ENCODE measurements around the gene TLR1.
A peak's percentile ranks its signal among the peaks of the same experiment; 100 is the strongest.
"Not testable (repeated sequence)": the region's sequence is repeated elsewhere in the genome, so short reads cannot be mapped to it uniquely, and the experiment has no call there.

TLR1 gene

GRCh38 chr4:38775326-38775725, 29.3 kb downstream of the TLR1 start:
- no peak for DNase-seq (ENCODE audit: low read depth)

- DNase-seq (ENCODE audit: low read depth): peak; percentile 51
These were observed 30.2 kb downstream of the TLR1 start for GRCh38 chr4:38774181-38774955.

GRCh38 chr4:38770281-38770680, 34.3 kb downstream of the TLR1 start:
- DNase-seq (ENCODE audit: low read depth): not testable (repeated sequence)

- DNase-seq (ENCODE audit: low read depth): no peak
These were observed 34.7 kb downstream of the TLR1 start for GRCh38 chr4:38769857-38770256.

GRCh38 chr4:38769441-38769840, 35.1 kb downstream of the TLR1 start:
- no peak for DNase-seq (ENCODE audit: low read depth)

- peak; percentile 41 for DNase-seq (ENCODE audit: low read depth)
These were observed 35.6 kb downstream of the TLR1 start for GRCh38 chr4:38768968-38769394.

GRCh38 chr4:38766940-38767339, 37.7 kb downstream of the TLR1 start:
- not testable (repeated sequence) for DNase-seq (ENCODE audit: low read depth)

- peak; percentile 67 for DNase-seq (ENCODE audit: low read depth)
These were observed 39.2 kb downstream of the TLR1 start for GRCh38 chr4:38765382-38765781.

- DNase-seq (ENCODE audit: low read depth): no peak
These were observed 40.3 kb downstream of the TLR1 start for GRCh38 chr4:38764277-38764676.

GRCh38 chr4:38762560-38762959, 42.0 kb downstream of the TLR1 start:
- DNase-seq (ENCODE audit: low read depth): no peak

- no peak for DNase-seq (ENCODE audit: low read depth)
These were observed 44.8 kb downstream of the TLR1 start for GRCh38 chr4:38759790-38760122.

- peak; percentile 44 for DNase-seq (ENCODE audit: low read depth)
These were observed 45.3 kb downstream of the TLR1 start for GRCh38 chr4:38759113-38759789.

GRCh38 chr4:38757945-38758600, 46.5 kb downstream of the TLR1 start:
- DNase-seq (ENCODE audit: low read depth): no peak

GRCh38 chr4:38752941-38753806, 51.4 kb downstream of the TLR1 start:
- peak; percentile 94 for DNase-seq (ENCODE audit: low read depth)

- peak; percentile 50 for DNase-seq (ENCODE audit: low read depth)
These were observed 52.1 kb downstream of the TLR1 start for GRCh38 chr4:38752372-38752940.

- no peak for DNase-seq (ENCODE audit: low read depth)
These were observed 53.1 kb downstream of the TLR1 start for GRCh38 chr4:38751341-38752010.

GRCh38 chr4:38749336-38749735, 55.3 kb downstream of the TLR1 start:
- no peak for DNase-seq (ENCODE audit: low read depth)

GRCh38 chr4:38747629-38748028, 57.0 kb downstream of the TLR1 start:
- no peak for DNase-seq (ENCODE audit: low read depth)
